GM12801 (cell line): Measurements from ENCODE around the gene EPHA5.

Experiments
- CTCF ChIP-seq: IDR thresholded peaks from one replicate; pipeline ENCODE4 v1.5.1; 2011; ENCODE audit warnings: control low read depth; ENCODE audit not compliant: insufficient read length; ENCODE audit errors: extremely low read depth

EPHA5 gene

GRCh38 chr4:65668201-65669089 lies 1.8 kb downstream of the EPHA5 start:
- TF ChIP-seq CTCF = no peak

- no peak for TF ChIP-seq CTCF
These were observed 2.7 kb downstream of the EPHA5 start for GRCh38 chr4:65667506-65668041.

- TF ChIP-seq CTCF = no peak
These were observed 4.3 kb downstream of the EPHA5 start for GRCh38 chr4:65665771-65666523.

GRCh38 chr4:65661471-65661870 lies 8.8 kb downstream of the EPHA5 start:
- no peak for TF ChIP-seq CTCF

- no peak for TF ChIP-seq CTCF
These were observed 12.2 kb downstream of the EPHA5 start for GRCh38 chr4:65658117-65658516.

- TF ChIP-seq CTCF = no peak
These were observed 14.3 kb downstream of the EPHA5 start for GRCh38 chr4:65656008-65656407.

- TF ChIP-seq CTCF = no peak
These were observed 15.3 kb downstream of the EPHA5 start for GRCh38 chr4:65654976-65655375.
